ENCODE data around the gene NUP42. TPM values are rescaled to one million over a fixed set of nuclear protein-coding genes. Genes with fewer than 3 reads are reported as not detected.

The NUP42 gene
- total RNA-seq: 32.4 TPM

- peak within 1 kb of the TSS; percentile 97 to 98 (median 97) for H3K4me3 ChIP-seq (ENCODE audit: low read length in 3 of 3)
- H3K27ac ChIP-seq (ENCODE audit: low read depth, low read length): peak within 1 kb of the TSS; percentile 95
- peaks cover 11 to 14% (median 13%) of the 10 kb centered on the region in 3 donors for H3K4me1 ChIP-seq (ENCODE audit: control insufficient read depth in 3 of 3, insufficient read depth in 3 of 3, low read length in 3 of 3)
- no peaks in the 10 kb centered on the region for H3K9me3 ChIP-seq (ENCODE audit: control insufficient read depth in 3 of 3, low read length in 3 of 3)
- peak within 1 kb of the TSS; percentile 92 to 94 (median 94) for H3K9ac ChIP-seq (ENCODE audit: low read depth in 1 of 3, low read length in 3 of 3)
- H3K36me3 ChIP-seq (ENCODE audit: control insufficient read depth in 3 of 3, insufficient read depth in 3 of 3, low read length in 3 of 3): peaks cover 0 to 8% (median 3%) of the 10 kb centered on the region in 3 donors
- no peaks in the 10 kb centered on the region for H3K27me3 ChIP-seq (ENCODE audit: control insufficient read depth in 3 of 3, insufficient read depth in 3 of 3, low read length in 3 of 3)
Observed at GRCh38 chr7:23181684-23182553, at the start of gene NUP42. Gene NUP42 (plus strand): TSS chr7:23182048. CDS start chr7:23182086, 38 bp downstream.

DNA sequence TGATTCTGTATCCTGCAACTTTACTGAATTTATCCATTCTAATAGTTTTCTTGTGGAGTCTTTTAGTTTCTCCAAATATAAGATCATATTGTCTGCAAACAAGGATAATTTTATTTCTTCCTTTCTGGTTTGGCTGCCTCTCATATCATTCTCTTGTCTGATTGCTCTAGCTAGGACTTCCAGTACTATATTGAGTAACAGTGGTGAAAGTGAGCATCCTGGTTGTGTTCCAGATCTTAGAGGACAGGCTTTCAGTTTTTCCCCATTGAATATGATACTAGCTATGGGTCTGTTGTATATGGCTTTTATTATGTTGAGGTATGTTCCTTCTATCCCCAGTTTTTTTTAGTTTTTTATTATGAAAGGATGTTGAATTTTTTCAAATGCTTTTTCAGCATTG lies 48.1 kb upstream of the NUP42 start:
- Histone ChIP-seq H3K27ac (ENCODE audit: low read depth, low read length) (no peak overlapping the region), H3K4me3 (ENCODE audit: low read length in 3 of 3) (no peak overlapping the region), H3K9ac (ENCODE audit: low read depth in 1 of 3, low read length in 3 of 3) (no peak overlapping the region), H3K9me3 (ENCODE audit: control insufficient read depth in 3 of 3, low read length in 3 of 3) (peaks cover 0 to 3% (median 0%) of the 10 kb centered on the region in 3 donors), H3K27me3 (ENCODE audit: control insufficient read depth in 3 of 3, insufficient read depth in 3 of 3, low read length in 3 of 3) (no peaks in the 10 kb centered on the region), H3K4me1 (ENCODE audit: control insufficient read depth in 3 of 3, insufficient read depth in 3 of 3, low read length in 3 of 3) (no peaks in the 10 kb centered on the region), H3K36me3 (ENCODE audit: control insufficient read depth in 3 of 3, insufficient read depth in 3 of 3, low read length in 3 of 3) (peaks cover 4 to 8% (median 5%) of the 10 kb centered on the region in 3 donors)

GRCh38 chr7:23135755-23136154 lies 46.1 kb upstream of the NUP42 start:
- peaks cover 0 to 3% (median 0%) of the 10 kb centered on the region in 3 donors for H3K36me3 ChIP-seq (ENCODE audit: control insufficient read depth in 3 of 3, insufficient read depth in 3 of 3, low read length in 3 of 3)
- no peak overlapping the region for H3K4me3 ChIP-seq (ENCODE audit: low read length in 3 of 3)
- H3K9ac ChIP-seq (ENCODE audit: low read depth in 1 of 3, low read length in 3 of 3): no peak overlapping the region
- H3K27ac ChIP-seq (ENCODE audit: low read depth, low read length): no peak overlapping the region
- H3K4me1 ChIP-seq (ENCODE audit: control insufficient read depth in 3 of 3, insufficient read depth in 3 of 3, low read length in 3 of 3): no peaks in the 10 kb centered on the region
- peaks cover 0 to 3% (median 0%) of the 10 kb centered on the region in 3 donors for H3K9me3 ChIP-seq (ENCODE audit: control insufficient read depth in 3 of 3, low read length in 3 of 3)
- no peaks in the 10 kb centered on the region for H3K27me3 ChIP-seq (ENCODE audit: control insufficient read depth in 3 of 3, insufficient read depth in 3 of 3, low read length in 3 of 3)

GRCh38 chr7:23136216-23136615 lies 45.6 kb upstream of the NUP42 start:
- Histone ChIP-seq H3K4me1 (ENCODE audit: control insufficient read depth in 3 of 3, insufficient read depth in 3 of 3, low read length in 3 of 3) (no peaks in the 10 kb centered on the region), H3K27ac (ENCODE audit: low read depth, low read length) (no peak overlapping the region), H3K9ac (ENCODE audit: low read depth in 1 of 3, low read length in 3 of 3) (no peak overlapping the region), H3K4me3 (ENCODE audit: low read length in 3 of 3) (no peak overlapping the region), H3K9me3 (ENCODE audit: control insufficient read depth in 3 of 3, low read length in 3 of 3) (peaks cover 0 to 3% (median 0%) of the 10 kb centered on the region in 3 donors), H3K27me3 (ENCODE audit: control insufficient read depth in 3 of 3, insufficient read depth in 3 of 3, low read length in 3 of 3) (no peaks in the 10 kb centered on the region), H3K36me3 (ENCODE audit: control insufficient read depth in 3 of 3, insufficient read depth in 3 of 3, low read length in 3 of 3) (peaks cover 2 to 5% (median 2%) of the 10 kb centered on the region in 3 donors)

DNA sequence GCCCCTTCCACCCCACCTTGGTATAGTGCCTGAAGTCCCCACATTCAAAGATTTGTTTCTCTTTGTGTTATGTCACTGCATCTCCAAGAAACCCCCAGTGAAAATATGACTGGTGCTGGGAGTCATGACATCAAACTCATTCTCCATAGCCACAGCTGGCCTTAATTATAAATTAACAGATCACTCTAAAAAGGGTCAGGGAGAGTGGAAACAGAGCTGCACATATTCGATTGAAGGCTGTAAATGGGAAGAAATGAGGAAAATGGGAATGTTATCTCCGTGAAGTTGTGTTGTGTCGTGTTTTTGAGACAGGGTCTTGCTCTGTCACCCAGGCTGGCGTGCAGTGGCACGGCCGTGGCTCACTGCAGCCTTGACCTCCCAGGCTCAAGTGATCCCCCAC lies 24.2 kb upstream of the NUP42 start:
- H3K4me1 ChIP-seq (ENCODE audit: control insufficient read depth in 3 of 3, insufficient read depth in 3 of 3, low read length in 3 of 3): no peaks in the 10 kb centered on the region
- H3K9me3 ChIP-seq (ENCODE audit: control insufficient read depth in 3 of 3, low read length in 3 of 3): no peaks in the 10 kb centered on the region
- peaks cover 0 to 12% (median 10%) of the 10 kb centered on the region in 3 donors for H3K36me3 ChIP-seq (ENCODE audit: control insufficient read depth in 3 of 3, insufficient read depth in 3 of 3, low read length in 3 of 3)
- H3K9ac ChIP-seq (ENCODE audit: low read depth in 1 of 3, low read length in 3 of 3): no peak overlapping the region
- no peaks in the 10 kb centered on the region for H3K27me3 ChIP-seq (ENCODE audit: control insufficient read depth in 3 of 3, insufficient read depth in 3 of 3, low read length in 3 of 3)
- H3K27ac ChIP-seq (ENCODE audit: low read depth, low read length): no peak overlapping the region
- H3K4me3 ChIP-seq (ENCODE audit: low read length in 3 of 3): no peak overlapping the region

GRCh38 chr7:23158546-23158945 lies 23.3 kb upstream of the NUP42 start:
- peaks cover 0 to 8% (median 6%) of the 10 kb centered on the region in 3 donors for H3K36me3 ChIP-seq (ENCODE audit: control insufficient read depth in 3 of 3, insufficient read depth in 3 of 3, low read length in 3 of 3)
- no peaks in the 10 kb centered on the region for H3K4me1 ChIP-seq (ENCODE audit: control insufficient read depth in 3 of 3, insufficient read depth in 3 of 3, low read length in 3 of 3)
- H3K27me3 ChIP-seq (ENCODE audit: control insufficient read depth in 3 of 3, insufficient read depth in 3 of 3, low read length in 3 of 3): no peaks in the 10 kb centered on the region
- no peak overlapping the region for H3K27ac ChIP-seq (ENCODE audit: low read depth, low read length)
- no peak overlapping the region for H3K9ac ChIP-seq (ENCODE audit: low read depth in 1 of 3, low read length in 3 of 3)
- H3K4me3 ChIP-seq (ENCODE audit: low read length in 3 of 3): no peak overlapping the region
- H3K9me3 ChIP-seq (ENCODE audit: control insufficient read depth in 3 of 3, low read length in 3 of 3): no peaks in the 10 kb centered on the region

GRCh38 chr7:23161482-23161881 lies 20.4 kb upstream of the NUP42 start:
- peaks cover 0 to 8% (median 7%) of the 10 kb centered on the region in 3 donors for H3K36me3 ChIP-seq (ENCODE audit: control insufficient read depth in 3 of 3, insufficient read depth in 3 of 3, low read length in 3 of 3)
- no peaks in the 10 kb centered on the region for H3K27me3 ChIP-seq (ENCODE audit: control insufficient read depth in 3 of 3, insufficient read depth in 3 of 3, low read length in 3 of 3)
- no peak overlapping the region for H3K4me3 ChIP-seq (ENCODE audit: low read length in 3 of 3)
- H3K4me1 ChIP-seq (ENCODE audit: control insufficient read depth in 3 of 3, insufficient read depth in 3 of 3, low read length in 3 of 3): no peaks in the 10 kb centered on the region
- H3K9me3 ChIP-seq (ENCODE audit: control insufficient read depth in 3 of 3, low read length in 3 of 3): no peaks in the 10 kb centered on the region
- no peak overlapping the region for H3K27ac ChIP-seq (ENCODE audit: low read depth, low read length)
- no peak overlapping the region for H3K9ac ChIP-seq (ENCODE audit: low read depth in 1 of 3, low read length in 3 of 3)

GRCh38 chr7:23164846-23165245 lies 17.0 kb upstream of the NUP42 start:
- H3K9me3 ChIP-seq (ENCODE audit: control insufficient read depth in 3 of 3, low read length in 3 of 3): no peaks in the 10 kb centered on the region
- H3K36me3 ChIP-seq (ENCODE audit: control insufficient read depth in 3 of 3, insufficient read depth in 3 of 3, low read length in 3 of 3): peaks cover 0 to 11% (median 5%) of the 10 kb centered on the region in 3 donors

GRCh38 chr7:23165316-23165715 lies 16.5 kb upstream of the NUP42 start:
- Histone ChIP-seq H3K36me3 (ENCODE audit: control insufficient read depth in 3 of 3, insufficient read depth in 3 of 3, low read length in 3 of 3) (peaks cover 0 to 11% (median 5%) of the 10 kb centered on the region in 3 donors), H3K27me3 (ENCODE audit: control insufficient read depth in 3 of 3, insufficient read depth in 3 of 3, low read length in 3 of 3) (no peaks in the 10 kb centered on the region), H3K9ac (ENCODE audit: low read depth in 1 of 3, low read length in 3 of 3) (no peak overlapping the region), H3K4me1 (ENCODE audit: control insufficient read depth in 3 of 3, insufficient read depth in 3 of 3, low read length in 3 of 3) (no peaks in the 10 kb centered on the region), H3K27ac (ENCODE audit: low read depth, low read length) (no peak overlapping the region), H3K4me3 (ENCODE audit: low read length in 3 of 3) (no peak overlapping the region), H3K9me3 (ENCODE audit: control insufficient read depth in 3 of 3, low read length in 3 of 3) (no peaks in the 10 kb centered on the region)

More at GRCh38 chr7:23164846-23165245, 17.0 kb upstream of the NUP42 start:
- H3K4me3 ChIP-seq (ENCODE audit: low read length in 3 of 3): no peak overlapping the region
- no peaks in the 10 kb centered on the region for H3K27me3 ChIP-seq (ENCODE audit: control insufficient read depth in 3 of 3, insufficient read depth in 3 of 3, low read length in 3 of 3)
- no peaks in the 10 kb centered on the region for H3K4me1 ChIP-seq (ENCODE audit: control insufficient read depth in 3 of 3, insufficient read depth in 3 of 3, low read length in 3 of 3)
- H3K27ac ChIP-seq (ENCODE audit: low read depth, low read length): no peak overlapping the region
- no peak overlapping the region for H3K9ac ChIP-seq (ENCODE audit: low read depth in 1 of 3, low read length in 3 of 3)

DNA sequence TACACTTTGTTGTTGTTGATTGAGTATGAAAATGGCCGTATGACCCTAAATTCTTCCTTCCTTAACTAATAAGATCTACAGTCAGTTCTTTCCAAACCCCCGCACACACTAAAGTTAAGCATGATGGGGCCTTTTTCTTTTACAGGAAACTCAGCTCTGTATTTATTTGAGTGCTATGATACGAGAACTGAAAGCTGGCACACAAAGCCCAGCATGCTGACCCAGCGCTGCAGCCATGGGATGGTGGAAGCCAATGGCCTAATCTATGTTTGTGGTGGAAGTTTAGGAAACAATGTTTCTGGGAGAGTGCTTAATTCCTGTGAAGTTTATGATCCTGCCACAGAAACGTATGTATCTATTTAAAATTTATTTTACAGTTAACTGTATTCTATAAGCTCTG lies 14.2 kb upstream of the NUP42 start:
- Histone ChIP-seq H3K4me3 (ENCODE audit: low read length in 3 of 3) (no peak overlapping the region), H3K9ac (ENCODE audit: low read depth in 1 of 3, low read length in 3 of 3) (no peak overlapping the region), H3K27ac (ENCODE audit: low read depth, low read length) (no peak overlapping the region), H3K9me3 (ENCODE audit: control insufficient read depth in 3 of 3, low read length in 3 of 3) (no peaks in the 10 kb centered on the region), H3K36me3 (ENCODE audit: control insufficient read depth in 3 of 3, insufficient read depth in 3 of 3, low read length in 3 of 3) (peaks cover 0 to 11% (median 5%) of the 10 kb centered on the region in 3 donors), H3K4me1 (ENCODE audit: control insufficient read depth in 3 of 3, insufficient read depth in 3 of 3, low read length in 3 of 3) (no peaks in the 10 kb centered on the region), H3K27me3 (ENCODE audit: control insufficient read depth in 3 of 3, insufficient read depth in 3 of 3, low read length in 3 of 3) (no peaks in the 10 kb centered on the region)

All from skeletal muscle tissue (tissue), 4 donors.